Spinal cord (tissue), 10 donors: ENCODE results near the gene FASN. TPM values are rescaled to one million over a fixed set of nuclear protein-coding genes. Genes with fewer than 3 reads are reported as not detected.

Experiments used
- DNase-seq, 6 donors: peaks; one replicate each; pipeline versions ENCODE4 v3.0.0 to v3.0.0-alpha.2; 2013 to 2015; ENCODE audit warnings: low spot score in 6 of 6, low read depth in 4 of 6
- H3K27ac ChIP-seq: one replicate; pipeline ENCODE4 v1.5.1; 2013; ENCODE audit warnings: low read depth, low read length, control low read depth
- H3K27me3 ChIP-seq: one replicate; pipeline ENCODE4 v1.6.1; 2013; ENCODE audit warnings: low read length; ENCODE audit not compliant: control insufficient read depth, insufficient read depth
- H3K36me3 ChIP-seq: one replicate; pipeline ENCODE4 v1.6.1; 2013; ENCODE audit warnings: low read length; ENCODE audit not compliant: control insufficient read depth, insufficient read depth
- H3K4me1 ChIP-seq: one replicate; pipeline ENCODE4 v1.6.1; 2013; ENCODE audit warnings: low read length; ENCODE audit not compliant: control insufficient read depth, insufficient read depth
- H3K4me3 ChIP-seq: one replicate; pipeline ENCODE4 v1.5.1; 2013; ENCODE audit warnings: low read depth, low read length, control low read depth
- H3K9me3 ChIP-seq: one replicate; pipeline ENCODE4 v1.6.1; 2013; ENCODE audit warnings: low read length; ENCODE audit not compliant: control insufficient read depth, insufficient read depth
- WGBS: methylation state at CpG from one replicate; pipeline ENCODE4 v1.1.5; 2013; ENCODE audit warnings: missing lambda C conversion rate; ENCODE audit not compliant: insufficient coverage; 5-methylcytosine and 5-hydroxymethylcytosine counted together
- polyA plus RNA-seq, 2 donors: library from polyadenylated mRNA; unstranded; fragments of 120-200 nt; gene quantifications; one replicate each; pipeline ENCODE4 v1.2.1, GENCODE V29; 2013; ENCODE audit not compliant: insufficient read length in 2 of 2
- total RNA-seq, 2 donors: library from RNA; depleted of rRNA in 1 of 2; stranded (reverse); fragments of 120-200 nt in 1 of 2; fragments of >200 nt in 1 of 2; gene quantifications; one replicate each; pipeline versions ENCODE4 v1.2.3 to v1.2.4, GENCODE V29; 2013 to 2014
- donor health status: healthy.

The FASN gene
- total and polyA plus RNA-seq, 4 donors, result 57.7 to 184 (median 110) TPM

GRCh38 chr17:82077617-82078358 is 20.2 kb downstream of the FASN start:
- Histone ChIP-seq H3K27ac (no peak overlapping the region), H3K27me3 (no peaks in the 10 kb centered on the region), H3K4me1 (peaks cover 11% of the 10 kb centered on the region), H3K36me3 (peaks cover 59% of the 10 kb centered on the region), H3K9me3 (no peaks in the 10 kb centered on the region), H3K4me3 (no peak overlapping the region)
- 63% methylated on average over 19 of the region's 28 CpGs for WGBS
- peak in 1 of 6 donors; percentile 35 for DNase-seq

- Histone ChIP-seq H3K27me3 (no peaks in the 10 kb centered on the region), H3K27ac (no peak overlapping the region), H3K36me3 (peaks cover 51% of the 10 kb centered on the region), H3K4me3 (no peak overlapping the region), H3K4me1 (peaks cover 11% of the 10 kb centered on the region), H3K9me3 (no peaks in the 10 kb centered on the region)
- WGBS, result 61% methylated on average over 12 of the region's 21 CpGs
- no peak for DNase-seq
Measured at GRCh38 chr17:82076785-82077591, 21.0 kb downstream of the FASN start.

DNA sequence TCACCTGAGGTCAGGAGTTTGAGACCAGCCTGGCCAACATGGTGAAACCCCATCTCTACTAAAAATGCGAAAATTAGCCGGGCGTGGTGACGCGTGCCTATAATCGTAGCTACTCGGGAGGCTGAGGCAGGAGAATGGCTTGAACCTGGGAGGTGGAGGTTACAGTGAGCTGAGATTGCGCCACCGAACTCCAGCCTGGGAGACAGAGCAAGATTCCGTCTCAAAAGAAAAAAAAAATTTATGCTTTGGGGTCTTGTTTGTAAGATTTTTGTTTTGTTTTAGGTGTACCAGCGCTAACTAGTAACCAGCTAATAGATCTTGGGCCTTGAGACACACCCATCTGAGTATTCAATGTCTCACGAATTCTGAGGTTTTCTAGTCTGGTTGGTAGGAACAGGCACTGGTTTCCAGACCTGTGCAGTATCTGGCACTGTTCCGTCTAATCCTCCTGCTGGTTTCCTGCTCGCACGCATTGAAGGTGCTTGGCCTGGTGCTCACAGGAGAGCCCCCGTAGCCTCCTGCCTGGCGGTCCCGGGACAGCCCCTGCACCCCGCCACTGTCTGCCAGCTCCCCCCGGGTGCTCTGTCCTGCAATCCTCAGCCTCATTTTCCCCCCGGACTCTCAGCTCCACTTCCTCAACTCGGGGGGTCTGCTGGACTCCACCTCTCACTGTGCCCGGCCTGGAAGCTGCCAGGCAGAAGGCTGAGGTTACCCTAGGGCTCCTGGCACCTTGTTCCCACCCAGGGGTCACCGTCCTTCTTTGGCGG is 21.8 kb downstream of the FASN start:
- WGBS, result 85% methylated on average over 19 of the region's 25 CpGs
- Histone ChIP-seq H3K36me3 (peaks cover 43% of the 10 kb centered on the region), H3K9me3 (no peaks in the 10 kb centered on the region), H3K27me3 (no peaks in the 10 kb centered on the region), H3K4me3 (no peak overlapping the region), H3K27ac (no peak overlapping the region), H3K4me1 (peaks cover 11% of the 10 kb centered on the region)
- no peak for DNase-seq

DNA sequence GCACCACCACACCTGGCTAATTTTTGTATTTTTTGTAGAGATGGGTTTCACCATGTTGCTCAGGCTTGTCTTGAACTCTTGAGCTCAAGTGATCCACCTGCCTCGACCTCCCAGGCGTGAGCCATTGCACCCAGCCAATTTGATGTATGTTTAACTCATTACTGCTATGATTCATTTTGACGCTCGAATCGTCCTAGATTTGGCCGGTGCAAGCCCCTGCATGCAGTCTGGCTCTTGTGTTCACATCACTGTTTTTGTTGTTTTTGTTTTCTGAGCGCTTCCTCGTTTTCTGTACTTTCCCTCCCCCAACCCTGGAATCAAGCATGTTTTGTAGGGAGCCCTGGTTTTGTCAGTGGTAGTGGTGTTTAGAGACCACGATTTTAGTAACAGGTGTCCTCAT is 24.6 kb downstream of the FASN start:
- 89% methylated on average over 2 of the region's 9 CpGs for WGBS
- Histone ChIP-seq H3K4me3 (no peak overlapping the region), H3K27me3 (no peaks in the 10 kb centered on the region), H3K9me3 (no peaks in the 10 kb centered on the region), H3K4me1 (peaks cover 11% of the 10 kb centered on the region), H3K27ac (no peak overlapping the region), H3K36me3 (peaks cover 16% of the 10 kb centered on the region)
- no peak for DNase-seq

DNA sequence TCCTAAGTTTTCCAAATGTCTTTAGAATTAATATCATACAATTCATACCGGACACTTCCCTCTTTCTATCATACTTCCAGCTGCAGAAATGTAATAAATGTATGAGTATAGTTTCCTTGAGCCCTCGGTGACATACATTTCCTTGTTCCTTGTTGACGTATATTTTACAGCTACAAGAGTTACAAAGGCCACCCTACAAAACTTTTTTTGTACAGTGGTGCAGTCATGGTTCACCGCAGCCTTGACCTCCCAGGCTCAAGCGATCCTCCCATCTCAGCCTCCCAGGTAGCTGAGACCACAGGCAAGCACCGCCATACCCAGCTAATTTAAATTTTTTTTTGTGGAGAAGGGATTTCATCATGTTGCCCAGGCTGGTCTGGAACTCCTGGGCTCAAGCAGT is 25.2 kb downstream of the FASN start:
- H3K27me3 ChIP-seq, result no peaks in the 10 kb centered on the region
- H3K9me3 ChIP-seq, result no peaks in the 10 kb centered on the region
- no peak for DNase-seq
- H3K4me3 ChIP-seq, result no peak overlapping the region
- H3K4me1 ChIP-seq, result peaks cover 7% of the 10 kb centered on the region
- H3K27ac ChIP-seq, result no peak overlapping the region
- whole genome bisulfite sequencing, result 83% methylated on average over 2 of the region's 6 CpGs
- H3K36me3 ChIP-seq, result peaks cover 10% of the 10 kb centered on the region

- Histone ChIP-seq H3K9me3 (no peaks in the 10 kb centered on the region), H3K4me1 (peaks cover 9% of the 10 kb centered on the region), H3K27ac (no peak overlapping the region), H3K4me3 (no peak overlapping the region), H3K27me3 (no peaks in the 10 kb centered on the region), H3K36me3 (no peaks in the 10 kb centered on the region)
- DNase-seq, result no peak
Measured at GRCh38 chr17:82070611-82071010, 27.4 kb downstream of the FASN start.

DNA sequence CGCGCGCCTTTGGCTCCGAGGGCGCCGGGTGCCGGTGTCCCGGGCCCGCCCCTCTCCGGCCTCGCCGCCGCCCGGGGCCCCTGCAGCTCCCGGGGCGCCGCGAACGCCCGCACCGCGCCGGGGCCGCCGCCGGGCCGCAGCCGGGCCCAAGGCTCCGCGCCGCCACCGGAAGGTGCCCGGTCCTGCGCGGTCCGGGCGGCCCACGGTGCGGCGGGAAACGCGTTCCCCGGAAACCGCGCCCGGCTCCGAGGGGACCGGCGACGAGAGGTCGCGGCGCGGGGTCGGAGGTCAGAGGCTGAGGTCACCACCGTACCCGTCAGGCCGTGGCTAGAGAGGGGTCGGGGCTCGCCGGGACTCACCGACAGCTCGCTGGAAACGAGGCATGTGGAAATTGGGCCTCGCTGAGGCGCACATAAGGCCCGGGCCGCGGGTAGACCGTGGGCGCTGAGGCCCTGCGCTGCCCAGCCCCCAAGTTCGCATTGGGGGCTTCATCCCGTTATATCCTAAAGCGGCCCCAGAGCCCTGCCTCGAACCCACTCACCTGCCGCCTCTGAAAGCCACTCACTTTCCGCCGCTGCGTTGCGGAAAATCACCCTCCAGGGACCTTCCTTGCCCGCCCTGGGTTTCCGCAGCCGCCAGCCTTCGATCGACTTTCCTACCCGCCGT is 32.3 kb downstream of the FASN start, which contains the start of gene DUS1L:
Gene DUS1L, minus strand, starts transcription at position 167 of the 666 bp plus-strand sequence. CDS start 745 bp downstream, outside the sequence.
- 5% methylated on average over 84 of the region's 88 CpGs for WGBS

GRCh38 chr17:82065193-82065637 is 32.8 kb downstream of the FASN start:
- H3K27me3 ChIP-seq, result no peaks in the 10 kb centered on the region
- no peaks in the 10 kb centered on the region for H3K9me3 ChIP-seq
- peaks cover 27% of the 10 kb centered on the region for H3K4me1 ChIP-seq
- peak overlapping the region; percentile 64 for H3K4me3 ChIP-seq
- H3K36me3 ChIP-seq, result peaks cover 50% of the 10 kb centered on the region
- no peak overlapping the region for H3K27ac ChIP-seq
- DNase-seq, result peak in 1 of 6 donors; percentile 28
- under 1% methylated on average over 47 of the region's 47 CpGs for WGBS

More for the DNA sequence above, 32.3 kb downstream of the FASN start, which contains the start of gene DUS1L:
- no peaks in the 10 kb centered on the region for H3K27me3 ChIP-seq
- H3K9me3 ChIP-seq, result no peaks in the 10 kb centered on the region
- peaks cover 27% of the 10 kb centered on the region for H3K4me1 ChIP-seq
- peaks cover 44% of the 10 kb centered on the region for H3K36me3 ChIP-seq
- DNase-seq, result peak; percentile 29 to 85 (median 48)
- peak within 1 kb of the TSS; percentile 64 for H3K4me3 ChIP-seq
- peak within 1 kb of the TSS; percentile 71 for H3K27ac ChIP-seq
